Left lung (tissue), 10 donors: Measurements from ENCODE around the gene USP5. TPM values are rescaled to one million over a fixed set of nuclear protein-coding genes. Genes with fewer than 3 reads are reported as not detected.
A peak's percentile ranks its signal among the peaks of the same experiment; 100 is the strongest.
"Not testable (repeated sequence)": the region's sequence is repeated elsewhere in the genome, so short reads cannot be mapped to it uniquely, and the experiment has no call there.

Source experiments
- ATAC-seq: fragments of 200-7000 bp; cut with Tn5 transposase; one replicate; pipeline ENCODE4 v1.9.1; 2020; ENCODE audit warnings: moderate library complexity
- DNase-seq, 4 donors: peaks; one replicate each; pipeline ENCODE4 v3.0.0-alpha.2; 2013 to 2020
- H3K27ac ChIP-seq, 2 donors: fragments of 200-600 bp; sonication (generic) in 1 of 2; one replicate each; pipeline versions ENCODE4 v1.5.0 to v1.8.0; 2020 to 2021
- H3K27me3 ChIP-seq, 2 donors: fragments of 200-600 bp; sonication (generic) in 1 of 2; one replicate each; pipeline versions ENCODE4 v1.5.0 to v1.8.0; 2020 to 2021
- H3K36me3 ChIP-seq, 2 donors: fragments of 200-600 bp; sonication (generic) in 1 of 2; one replicate each; pipeline versions ENCODE4 v1.5.0 to v1.8.0; 2020 to 2021
- H3K4me1 ChIP-seq, 2 donors: fragments of 200-600 bp; one replicate each; pipeline ENCODE4 v1.8.0; 2021
- H3K4me3 ChIP-seq, 2 donors: fragments of 200-600 bp; sonication (generic) in 1 of 2; one replicate each; pipeline versions ENCODE4 v1.5.0 to v1.8.0; 2020 to 2021; ENCODE audit warnings: mild to moderate bottlenecking in 1 of 2
- H3K9me3 ChIP-seq, 2 donors: fragments of 200-600 bp; sonication (generic) in 1 of 2; one replicate each; pipeline versions ENCODE4 v1.5.0 to v1.8.0; 2020 to 2021
- intact Hi-C, 2 donors: fragments of 100-400 bp; cut with DNase I; formaldehyde crosslinking; loops; one replicate each; pipeline versions ENCODE4 v1.11.2 to v1.14.2; 2022
- polyA plus RNA-seq, 6 donors: library from polyadenylated mRNA; unstranded; fragments of 120-200 nt; gene quantifications; one replicate each; pipeline ENCODE4 v1.2.1, GENCODE V29; 2013; ENCODE audit not compliant: insufficient read length in 6 of 6
- total RNA-seq, 2 donors: library from RNA; stranded (reverse); fragmentation: NEBNext Ultra II Directional; extraction: Animal tissue kit (Norgen Biotek cat#: 25700); gene quantifications; one replicate each; pipeline ENCODE4 v1.2.1, GENCODE V29; 2021
- TF ChIP-seq, protein P1 (sequence below), 2 donors: fragments of 200-600 bp; sonication (generic) in 1 of 2; IDR thresholded peaks; one replicate each; pipeline versions ENCODE4 v1.5.0 to v1.8.0; 2021; ENCODE audit warnings: antibody characterized with exemption in 2 of 2
- donor health status: DM: no; HTN: yes; CAD: no.
- donor health status: DM: no; HTN: no; CAD: no.

The USP5 gene
- total and polyA plus RNA-seq, 8 donors, result 50.8 to 90.2 (median 59.7) TPM

DNA sequence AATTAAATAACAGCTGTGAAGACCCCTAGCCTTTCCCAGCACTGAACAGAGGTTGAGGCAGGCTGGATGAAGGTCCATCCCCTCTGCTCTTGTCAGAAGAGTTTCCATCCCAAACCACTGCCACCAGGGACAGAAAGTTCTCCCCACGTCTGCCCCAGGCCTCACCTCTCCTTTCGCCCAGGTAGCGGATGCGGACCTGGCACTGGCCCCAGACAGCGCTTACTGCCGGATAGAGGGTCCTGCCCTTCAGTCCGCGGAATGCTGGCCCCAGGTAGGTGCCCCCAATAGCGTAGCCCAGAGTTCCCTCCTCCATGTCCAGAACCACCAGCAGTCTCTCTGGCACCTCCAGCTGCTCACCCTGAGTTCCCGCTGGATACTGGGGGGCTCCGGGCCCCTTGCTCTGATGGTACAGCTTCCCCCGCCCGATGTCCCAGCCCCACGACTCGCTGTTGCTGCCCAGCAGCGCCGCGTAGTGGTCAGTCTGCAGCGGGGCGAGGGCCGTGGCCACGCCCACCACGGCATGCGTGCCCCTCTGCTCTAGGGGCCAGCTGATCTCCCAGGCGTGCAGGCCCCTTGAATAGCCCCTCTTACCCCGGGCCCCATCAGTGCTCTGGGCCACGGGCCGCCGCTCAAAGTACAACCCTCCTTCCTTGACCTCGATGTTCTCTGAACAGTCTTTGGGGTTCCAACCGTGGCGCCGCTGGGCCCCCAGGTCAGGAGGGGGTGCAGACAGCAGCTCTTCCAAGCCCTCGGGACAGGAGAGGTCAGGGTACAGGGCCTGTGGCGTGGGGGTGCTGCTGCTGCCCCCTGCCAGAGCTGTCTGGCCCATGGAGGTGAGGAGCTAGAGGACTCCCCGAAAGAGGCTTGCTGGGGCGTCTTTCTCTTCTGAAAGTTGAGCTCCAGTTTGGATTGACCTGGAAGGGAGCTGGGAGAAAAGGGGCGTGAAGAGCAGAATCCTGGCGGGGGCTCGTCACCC, 20.4 kb downstream of the USP5 start:
- H3K4me3 ChIP-seq, result peak overlapping the region; percentile 74 to 82
- DNase-seq (peak; percentile 80 to 97 (median 88)), ATAC-seq (peak; percentile 79)
- peaks cover 28 to 54% of the 10 kb centered on the region in 2 donors for H3K4me1 ChIP-seq
- intact Hi-C loops, result no loop called here
- no peaks in the 10 kb centered on the region for H3K27me3 ChIP-seq
- peak overlapping the region; percentile 91 for H3K27ac ChIP-seq
- H3K9me3 ChIP-seq, result no peaks in the 10 kb centered on the region
- peaks cover 0 to 43% of the 10 kb centered on the region in 2 donors for H3K36me3 ChIP-seq
- TF ChIP-seq, protein P1, sequence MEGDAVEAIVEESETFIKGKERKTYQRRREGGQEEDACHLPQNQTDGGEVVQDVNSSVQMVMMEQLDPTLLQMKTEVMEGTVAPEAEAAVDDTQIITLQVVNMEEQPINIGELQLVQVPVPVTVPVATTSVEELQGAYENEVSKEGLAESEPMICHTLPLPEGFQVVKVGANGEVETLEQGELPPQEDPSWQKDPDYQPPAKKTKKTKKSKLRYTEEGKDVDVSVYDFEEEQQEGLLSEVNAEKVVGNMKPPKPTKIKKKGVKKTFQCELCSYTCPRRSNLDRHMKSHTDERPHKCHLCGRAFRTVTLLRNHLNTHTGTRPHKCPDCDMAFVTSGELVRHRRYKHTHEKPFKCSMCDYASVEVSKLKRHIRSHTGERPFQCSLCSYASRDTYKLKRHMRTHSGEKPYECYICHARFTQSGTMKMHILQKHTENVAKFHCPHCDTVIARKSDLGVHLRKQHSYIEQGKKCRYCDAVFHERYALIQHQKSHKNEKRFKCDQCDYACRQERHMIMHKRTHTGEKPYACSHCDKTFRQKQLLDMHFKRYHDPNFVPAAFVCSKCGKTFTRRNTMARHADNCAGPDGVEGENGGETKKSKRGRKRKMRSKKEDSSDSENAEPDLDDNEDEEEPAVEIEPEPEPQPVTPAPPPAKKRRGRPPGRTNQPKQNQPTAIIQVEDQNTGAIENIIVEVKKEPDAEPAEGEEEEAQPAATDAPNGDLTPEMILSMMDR (IDR thresholded peaks at IDR 0.05), result peak; percentile 94 to 99

DNA sequence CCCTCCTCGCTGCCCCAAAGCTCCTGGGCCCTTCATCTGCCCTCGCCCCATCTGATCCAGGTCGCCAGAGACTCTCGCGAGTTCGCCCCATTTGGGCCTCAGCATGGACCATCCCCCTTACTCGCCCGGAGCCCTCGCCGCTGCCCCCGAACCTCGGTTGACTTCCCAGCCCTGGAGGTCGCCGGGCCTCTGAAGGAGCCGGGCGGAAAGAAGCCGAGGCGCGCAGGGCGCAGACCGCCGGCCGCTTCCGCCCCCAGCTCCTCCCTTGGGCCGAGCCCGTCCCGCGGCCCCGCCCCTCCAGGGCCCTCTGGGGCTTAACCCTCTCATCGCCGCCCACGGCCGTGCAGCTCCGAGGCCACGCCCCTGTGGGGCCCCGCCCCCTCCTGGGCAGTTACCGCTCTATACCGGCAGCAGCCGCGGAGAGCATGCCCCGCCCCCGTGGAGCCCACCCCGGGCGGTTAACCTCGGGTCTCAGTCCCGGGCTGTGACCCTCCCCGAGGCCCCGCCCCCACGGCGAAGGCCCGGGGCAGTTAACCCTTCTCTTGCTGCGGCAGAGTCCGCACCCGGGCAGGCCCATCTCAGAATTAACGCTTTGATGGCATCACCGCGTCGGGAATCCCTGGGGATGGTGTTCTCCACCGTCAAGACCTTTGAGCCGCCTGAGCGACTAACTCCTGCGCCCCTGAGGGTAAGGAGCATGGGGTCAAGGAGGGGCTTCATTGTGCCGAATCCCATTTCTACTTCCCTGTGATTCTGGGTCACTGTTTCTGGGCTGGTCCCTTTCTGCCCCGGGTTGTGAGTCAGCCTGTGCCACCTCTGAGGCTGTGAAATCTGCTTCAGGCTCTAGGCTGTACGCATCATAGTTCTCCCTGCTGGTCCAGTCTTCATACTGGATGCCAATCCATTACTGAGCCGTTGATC, 21.4 kb downstream of the USP5 start, which contains the start of gene SPSB2:
Gene SPSB2 (minus strand): TSS at position 210 of the 921 bp plus-strand sequence. CDS start 402 bp downstream, outside the sequence.
- Histone ChIP-seq H3K27me3 (no peaks in the 10 kb centered on the region), H3K4me1 (peaks cover 26 to 53% of the 10 kb centered on the region in 2 donors), H3K9me3 (no peaks in the 10 kb centered on the region), H3K4me3 (peak within 1 kb of the TSS; percentile 74 to 82), H3K36me3 (peaks cover 0 to 51% of the 10 kb centered on the region in 2 donors), H3K27ac (peak within 1 kb of the TSS; percentile 91)
- peak; percentile 91 for ATAC-seq
- intact Hi-C loops, result no loop called here
- TF ChIP-seq, protein P1 (IDR thresholded peaks at IDR 0.05), result no peak
- DNase-seq, result peak; percentile 98 to 100 (median 99)

DNA sequence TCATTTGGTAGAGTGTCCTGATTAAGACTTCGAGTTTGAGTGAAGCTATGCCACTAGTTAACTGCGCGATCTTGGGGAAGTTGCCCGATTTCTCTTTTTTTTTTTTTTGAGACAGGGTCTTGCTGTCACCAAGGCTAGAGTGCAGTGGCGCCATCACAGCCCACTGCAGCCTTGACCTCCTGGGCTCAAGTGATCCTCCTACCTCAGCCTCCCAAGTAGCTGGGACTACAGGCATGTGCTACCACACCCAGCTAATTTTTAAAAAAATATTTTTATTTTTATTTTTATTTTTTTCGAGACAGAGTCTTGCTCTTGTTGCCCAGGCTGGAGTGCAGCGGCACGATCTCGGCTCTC, 22.0 kb downstream of the USP5 start:
- intact Hi-C loops, ATAC-seq: not testable (repeated sequence)
- H3K27ac ChIP-seq, result peak overlapping the region; percentile 91

DNA sequence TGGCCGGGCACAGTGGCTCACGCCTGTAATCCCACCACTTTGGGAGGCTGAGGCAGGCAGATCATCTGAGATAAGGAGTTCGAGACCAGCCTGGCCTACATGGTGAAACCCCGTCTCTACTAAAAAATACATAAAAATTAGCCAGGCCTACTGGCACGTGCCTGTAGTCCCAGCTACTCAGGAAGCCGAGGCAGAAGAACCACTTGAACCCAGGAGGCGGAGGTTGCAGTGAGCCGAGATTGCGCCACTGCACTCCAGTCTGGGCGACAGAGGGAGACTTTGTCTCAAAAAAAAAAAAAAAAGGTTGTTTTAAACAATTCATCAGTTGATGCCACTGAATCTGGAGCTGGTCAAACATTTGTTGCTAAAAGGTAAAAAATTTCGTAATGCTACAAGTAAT, 27.9 kb downstream of the USP5 start:
- Histone ChIP-seq H3K36me3 (peaks cover 0 to 54% of the 10 kb centered on the region in 2 donors), H3K27ac (peak overlapping the region; percentile 60 to 68)
- H3K9me3 ChIP-seq, intact Hi-C loops, H3K27me3 ChIP-seq, DNase-seq, H3K4me1 ChIP-seq, H3K4me3 ChIP-seq: not testable (repeated sequence)
- peak; percentile 63 for ATAC-seq

More for the DNA sequence above, 22.0 kb downstream of the USP5 start:
- H3K9me3 ChIP-seq, DNase-seq, H3K27me3 ChIP-seq: not testable (repeated sequence)
- Histone ChIP-seq H3K36me3 (peaks cover 0 to 52% of the 10 kb centered on the region in 2 donors), H3K4me3 (peak overlapping the region; percentile 74 to 82), H3K4me1 (peaks cover 20 to 46% of the 10 kb centered on the region in 2 donors)

DNA sequence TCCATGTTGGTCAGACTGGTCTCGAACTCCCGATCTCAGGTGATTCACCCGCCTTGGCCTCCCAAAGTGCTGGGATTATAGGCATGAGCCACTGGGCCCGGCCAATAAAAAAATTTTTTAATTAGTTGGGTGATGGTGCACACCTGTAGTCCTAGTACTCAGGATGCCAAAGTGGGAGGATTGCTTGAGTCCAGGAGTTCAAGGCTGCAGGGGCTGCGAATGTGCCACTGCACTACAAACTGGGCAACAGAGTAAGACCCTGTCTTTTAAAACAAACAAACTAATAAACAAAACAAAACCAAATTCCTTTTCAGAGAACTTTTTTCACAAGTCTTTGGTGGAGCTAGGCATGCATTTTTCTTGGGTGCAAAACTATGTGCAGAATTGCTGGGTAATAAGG, 31.3 kb downstream of the USP5 start:
- no peak overlapping the region for H3K4me3 ChIP-seq
- no peaks in the 10 kb centered on the region for H3K27me3 ChIP-seq
- no peak for DNase-seq
- intact Hi-C loops, result no loop called here
- H3K27ac ChIP-seq, result no peak overlapping the region
- peaks cover 0 to 40% of the 10 kb centered on the region in 2 donors for H3K36me3 ChIP-seq
- peaks cover 0 to 17% of the 10 kb centered on the region in 2 donors for H3K4me1 ChIP-seq
- TF ChIP-seq, protein P1 (IDR thresholded peaks at IDR 0.05), result no peak
- H3K9me3 ChIP-seq, result no peaks in the 10 kb centered on the region
- ATAC-seq, result no peak
